Activated T-helper 1 cell treated with Interleukin-2 at 50 U/mL for 16 hours (primary cell): ENCODE data around the gene CARD19.
A peak's percentile ranks its signal among the peaks of the same experiment; 100 is the strongest.

Experiments
- DNase-seq: peaks from one replicate; pipeline ENCODE4 v3.0.0-alpha.2; 2020; ENCODE audit warnings: low read depth

Gene CARD19, protein sequence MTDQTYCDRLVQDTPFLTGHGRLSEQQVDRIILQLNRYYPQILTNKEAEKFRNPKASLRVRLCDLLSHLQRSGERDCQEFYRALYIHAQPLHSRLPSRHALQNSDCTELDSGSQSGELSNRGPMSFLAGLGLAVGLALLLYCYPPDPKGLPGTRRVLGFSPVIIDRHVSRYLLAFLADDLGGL

DNA sequence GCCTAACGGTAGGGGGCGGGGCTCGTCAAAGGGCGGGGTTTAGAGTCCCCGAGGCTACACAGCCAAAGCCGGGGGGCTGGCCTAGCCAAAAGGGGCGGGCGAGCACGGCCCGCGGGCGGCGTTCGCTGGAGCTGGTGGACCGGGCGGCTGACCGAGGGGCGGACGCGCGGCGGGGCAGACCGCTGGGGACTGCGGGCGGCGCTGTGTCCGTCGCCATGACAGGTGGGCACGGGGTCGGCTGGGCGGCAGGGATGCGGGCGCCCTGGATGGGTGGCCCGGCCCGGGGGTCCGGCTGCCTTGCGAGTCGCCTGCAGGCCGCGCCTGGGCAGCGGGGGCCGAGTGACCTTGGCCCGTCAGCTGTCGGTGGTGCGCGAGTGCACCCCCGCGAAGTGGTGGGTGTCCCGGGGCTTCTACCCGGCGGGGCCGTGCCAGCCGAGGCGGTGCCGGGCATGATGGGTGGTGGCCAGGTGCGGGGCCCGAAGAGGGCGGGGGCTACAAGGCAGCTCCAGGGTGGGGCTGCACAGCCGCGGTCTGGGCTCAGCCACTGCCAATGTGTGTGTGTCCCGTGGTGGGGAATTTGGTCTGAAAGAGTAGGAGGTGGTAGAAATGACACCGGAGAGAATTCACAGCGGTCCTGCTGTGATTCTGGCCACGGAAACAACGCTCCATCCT, at the start of gene CARD19:
Gene CARD19 (plus strand): TSS at position 87 of the 672 bp plus-strand sequence. CDS start 129 bp downstream, at position 216.
- peak; percentile 50 for DNase-seq

DNA sequence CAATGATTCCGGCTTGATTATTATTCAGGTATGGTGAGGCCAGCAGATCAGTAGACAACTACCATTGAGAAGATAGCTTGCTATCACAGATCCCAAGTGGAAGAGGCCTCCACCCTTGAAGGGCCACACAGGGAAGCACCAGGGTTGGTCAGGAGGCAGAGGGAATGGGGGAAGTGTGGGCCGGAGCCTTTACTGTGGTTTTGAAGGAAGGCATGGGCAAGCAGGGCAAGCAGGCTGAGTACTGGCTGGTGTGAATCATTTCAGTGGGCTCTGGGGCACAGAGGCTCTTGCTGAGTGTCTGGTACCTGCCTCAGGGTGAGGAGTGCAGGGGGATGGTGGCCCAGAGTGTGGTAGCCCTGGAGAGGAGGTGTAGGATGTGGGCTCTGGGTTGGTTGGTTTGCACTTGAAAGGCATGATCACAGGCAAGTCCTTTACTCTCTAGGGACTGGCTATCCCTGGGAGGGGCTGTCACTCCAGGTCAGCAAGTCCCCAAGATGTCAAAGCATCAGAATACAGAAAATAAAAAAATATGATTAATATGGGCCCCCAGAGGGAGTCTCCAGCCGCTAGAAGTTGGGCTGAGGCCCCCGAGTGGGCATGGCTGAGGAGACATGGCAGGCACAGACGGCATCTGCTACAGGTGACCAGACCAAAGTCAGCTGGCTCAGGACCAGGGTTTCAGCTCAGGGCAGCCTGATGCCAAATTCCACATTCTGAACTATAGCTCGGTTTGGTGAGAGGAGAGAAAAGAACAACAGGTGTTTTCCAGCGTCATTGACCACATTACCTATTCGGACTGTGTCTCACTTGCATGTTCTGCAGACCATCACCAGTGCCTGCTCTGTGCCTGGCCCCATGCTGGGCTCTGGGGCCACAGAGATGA, 47.2 kb upstream of the CARD19 start:
- DNase-seq, result no peak

DNA sequence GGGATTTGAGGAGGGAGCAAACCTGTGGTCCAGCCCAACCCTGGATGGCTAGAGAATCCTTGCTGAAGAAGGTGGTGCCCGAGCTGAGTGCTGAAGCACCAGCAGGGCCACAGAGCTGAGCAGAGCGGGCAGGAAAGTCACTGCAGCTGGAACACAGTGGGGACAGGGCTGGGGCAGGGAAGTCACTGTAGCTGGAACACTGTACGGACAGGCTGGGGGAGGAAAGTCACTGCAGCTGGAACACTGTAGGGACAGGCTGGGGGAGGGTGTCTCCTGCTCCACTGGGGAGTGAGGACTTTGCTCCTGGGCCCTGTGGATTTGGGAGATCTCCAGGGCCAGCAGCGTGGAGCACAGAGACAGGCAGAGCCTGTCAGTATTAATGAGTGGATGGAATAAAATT, 46.5 kb upstream of the CARD19 start:
- no peak for DNase-seq

DNA sequence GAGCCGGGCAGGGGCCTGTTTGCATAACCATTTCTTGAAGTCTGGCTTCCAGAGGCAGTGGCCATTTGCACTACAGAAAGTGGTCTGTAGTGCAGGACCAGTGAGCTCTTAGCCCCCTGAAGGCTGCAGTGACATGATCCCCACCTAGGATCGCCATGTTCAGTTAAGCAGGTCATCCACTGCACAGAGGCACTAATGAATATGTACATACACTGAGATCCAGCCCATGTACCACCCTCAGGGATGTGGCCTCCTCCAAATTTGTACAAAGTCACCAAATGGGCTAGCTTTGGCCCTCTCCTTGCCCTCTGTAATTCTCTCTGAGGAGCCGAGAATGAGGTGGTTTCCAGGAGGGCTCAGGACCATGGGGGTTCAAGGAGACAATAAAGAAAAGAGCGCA, 45.8 kb upstream of the CARD19 start:
- DNase-seq, result no peak

DNA sequence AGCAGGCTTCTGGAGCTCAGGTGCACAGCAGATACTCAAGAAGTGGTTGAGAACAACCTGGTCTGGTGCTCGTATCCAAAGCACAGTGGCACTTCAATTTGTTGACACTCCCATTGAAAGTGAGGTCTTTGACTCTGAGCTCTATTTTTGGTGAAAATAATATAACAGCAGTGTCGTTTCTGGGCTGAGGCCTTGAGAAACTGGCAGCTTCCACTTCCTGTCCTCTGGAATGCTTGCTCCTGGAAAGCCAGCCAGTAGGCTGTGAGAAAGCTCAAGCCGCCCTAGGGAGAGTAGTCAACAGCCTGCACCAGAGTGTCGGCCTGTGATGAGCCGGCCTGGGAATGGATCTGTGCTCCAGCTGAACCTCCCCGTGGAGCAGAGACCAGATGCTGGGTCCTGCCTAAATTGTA, 44.3 kb upstream of the CARD19 start:
- no peak for DNase-seq

DNA sequence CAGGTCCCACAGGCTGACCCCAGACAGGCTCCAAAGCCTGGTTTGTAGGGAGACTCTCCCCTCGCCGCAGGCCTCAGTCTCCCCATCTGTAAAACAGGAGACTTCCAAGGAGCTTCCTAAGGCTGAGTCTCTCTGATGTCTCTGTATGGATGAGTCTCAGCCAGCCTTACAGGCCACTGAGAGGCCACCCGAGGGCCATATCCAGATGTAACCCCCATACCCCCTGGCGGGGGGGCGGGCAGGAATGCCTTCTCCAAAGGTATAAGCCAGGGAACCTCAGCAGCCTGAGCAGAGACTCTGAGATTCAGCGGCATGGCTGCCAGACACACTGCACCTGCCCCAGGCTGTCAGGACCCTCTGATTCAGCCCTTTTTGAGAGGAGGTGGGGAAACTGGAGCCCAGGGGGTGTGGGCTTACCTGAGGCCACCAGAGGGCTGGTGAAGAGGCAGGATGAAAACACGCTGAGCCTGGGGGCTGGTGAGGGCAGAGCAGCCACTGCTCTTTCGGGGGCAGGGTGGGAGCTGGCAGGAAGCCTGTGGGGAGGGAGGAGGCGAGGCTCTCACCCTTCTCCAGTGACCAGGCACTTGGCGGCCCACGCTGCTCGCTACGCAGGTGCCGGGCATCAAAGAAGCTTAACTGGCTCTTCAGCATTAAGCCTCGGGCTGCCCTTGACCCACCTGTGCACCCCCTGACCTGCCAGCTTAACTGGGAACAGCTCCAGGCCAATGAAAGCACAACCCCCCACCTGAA, 43.1 kb upstream of the CARD19 start:
- DNase-seq, result no peak

DNA sequence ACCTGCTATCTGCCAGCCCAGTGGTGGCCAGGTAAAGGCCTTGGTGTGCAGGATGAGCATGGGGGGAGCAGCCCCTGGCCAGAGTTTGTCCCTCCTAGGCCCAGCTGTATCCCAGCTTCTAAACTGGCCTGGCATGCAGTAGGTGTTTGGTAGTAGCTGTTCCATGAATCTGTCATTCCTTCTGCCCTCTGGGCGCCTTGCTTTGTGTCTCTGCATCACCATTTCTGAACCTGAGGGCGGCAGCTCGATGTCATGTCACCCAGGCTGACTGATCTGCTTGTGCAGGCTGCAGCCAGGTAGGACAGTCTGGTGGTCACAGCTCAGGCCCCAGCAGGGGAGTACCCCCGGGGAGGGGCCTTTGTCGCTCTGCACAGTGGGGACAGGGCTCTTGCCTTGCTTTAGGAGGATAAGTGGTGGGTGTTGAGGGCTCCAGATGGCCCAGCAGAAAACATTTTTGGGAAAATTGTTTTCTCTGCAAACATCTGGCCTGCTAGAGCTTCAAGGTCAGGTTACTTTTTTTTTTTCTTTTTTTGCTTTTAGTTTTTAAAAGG, 42.2 kb upstream of the CARD19 start:
- no peak for DNase-seq

DNA sequence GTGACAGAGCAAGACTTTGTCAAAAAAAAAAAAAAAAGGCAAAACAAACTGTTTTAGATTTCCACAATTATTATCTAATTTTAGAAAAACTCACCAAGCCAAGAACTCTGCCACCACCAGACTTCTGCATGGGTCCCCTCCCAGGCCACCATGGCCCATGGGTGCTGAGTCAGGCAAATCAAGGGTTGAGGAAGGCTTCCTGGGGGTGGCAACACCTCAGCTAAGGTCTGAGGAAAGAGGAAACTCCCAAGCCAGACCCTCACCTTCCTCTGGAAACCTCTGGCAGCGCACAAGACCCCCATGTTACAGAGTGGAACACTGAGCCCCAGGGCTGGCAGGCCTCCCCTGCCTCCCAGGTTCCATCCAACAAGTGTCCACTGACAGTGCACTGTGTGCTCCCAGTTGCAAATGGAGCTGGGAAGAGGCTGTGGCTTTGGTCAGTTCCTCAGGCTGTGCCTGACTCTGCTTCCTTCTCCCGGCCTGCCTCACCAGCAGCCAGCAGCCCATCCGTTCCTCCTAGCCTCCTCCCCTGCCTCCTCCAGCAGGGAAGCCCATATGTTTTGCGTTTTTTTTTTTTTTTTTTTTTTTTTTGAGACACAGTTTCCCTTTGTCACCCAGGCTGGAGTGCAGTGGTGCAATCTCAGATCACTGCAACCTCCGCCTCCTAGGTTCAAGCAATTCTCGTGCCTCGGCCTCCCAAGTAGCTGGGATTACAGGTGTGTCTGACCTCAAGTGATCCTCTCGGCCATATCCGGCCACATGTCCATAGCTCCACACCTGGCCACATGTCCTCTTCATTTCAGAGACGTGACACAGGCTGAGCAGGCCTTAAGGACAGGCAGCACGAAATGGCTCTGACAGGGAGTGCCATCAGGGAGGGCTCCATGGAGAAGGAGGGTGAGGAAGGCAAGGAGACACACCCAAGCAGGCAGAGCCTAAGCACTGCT, 41.0 kb upstream of the CARD19 start:
- no peak for DNase-seq

DNA sequence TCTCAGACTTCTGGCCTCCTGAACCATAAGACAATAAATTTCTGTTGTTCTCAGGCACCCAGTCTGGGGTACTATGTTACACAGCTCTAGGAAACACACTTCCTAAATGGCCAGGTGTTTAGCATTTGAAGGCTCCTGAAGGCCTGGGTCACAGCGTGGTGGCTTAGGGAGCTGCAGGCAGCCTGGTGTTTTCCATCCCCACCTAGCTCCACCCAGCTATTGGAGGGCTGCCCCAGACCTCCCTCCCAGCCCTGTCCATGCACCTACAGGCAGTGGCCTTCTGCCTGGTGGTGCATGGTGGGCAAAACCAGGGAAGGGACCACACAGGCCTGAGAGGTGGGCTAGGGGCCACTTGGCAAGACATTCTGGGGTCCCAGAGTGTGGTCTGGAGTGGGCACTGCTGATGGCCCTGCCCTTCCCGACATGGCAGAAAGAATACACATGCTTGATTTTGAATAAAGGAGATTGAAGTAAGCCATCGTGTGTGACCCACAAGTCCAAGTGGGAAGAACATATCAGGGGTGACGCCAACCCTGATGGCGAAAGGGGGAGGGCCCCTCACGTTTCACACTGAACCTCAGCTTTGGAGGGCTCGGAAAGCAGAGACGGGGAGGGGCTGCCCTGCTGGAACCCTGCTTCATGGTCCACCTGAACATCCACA, 38.8 kb upstream of the CARD19 start:
- no peak for DNase-seq

DNA sequence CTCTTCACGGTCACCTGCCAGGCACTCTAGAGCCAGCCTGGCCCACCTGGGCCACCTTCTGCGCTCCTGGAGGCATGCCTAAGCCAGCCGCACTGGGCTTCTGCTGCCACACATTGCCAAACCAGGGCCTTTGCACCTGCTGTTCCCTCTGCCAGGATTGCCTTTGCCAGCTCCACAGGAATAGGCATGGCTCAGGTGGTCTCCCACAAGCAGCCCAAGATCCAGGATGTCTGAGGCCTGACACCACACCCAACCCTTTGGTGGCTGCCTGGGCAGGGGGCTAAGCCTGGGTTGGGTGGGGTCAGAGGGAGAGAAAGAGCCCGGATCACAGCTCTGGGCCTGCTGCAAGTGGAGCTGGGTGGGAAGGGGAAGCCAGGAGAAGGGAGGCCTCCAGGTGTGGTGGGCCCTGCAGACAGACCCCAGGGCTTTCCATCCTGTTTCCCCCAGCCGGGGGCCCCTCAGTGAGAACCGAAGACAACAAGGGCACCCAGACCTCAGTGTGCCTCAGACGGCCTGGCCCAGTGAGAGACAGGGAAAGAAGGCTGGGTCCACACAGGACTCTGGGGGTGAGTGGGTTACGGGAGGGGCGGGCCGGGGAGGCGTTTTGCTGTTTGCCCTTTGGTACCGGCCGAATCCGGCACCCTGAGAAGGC, 38.2 kb upstream of the CARD19 start:
- no peak for DNase-seq

DNA sequence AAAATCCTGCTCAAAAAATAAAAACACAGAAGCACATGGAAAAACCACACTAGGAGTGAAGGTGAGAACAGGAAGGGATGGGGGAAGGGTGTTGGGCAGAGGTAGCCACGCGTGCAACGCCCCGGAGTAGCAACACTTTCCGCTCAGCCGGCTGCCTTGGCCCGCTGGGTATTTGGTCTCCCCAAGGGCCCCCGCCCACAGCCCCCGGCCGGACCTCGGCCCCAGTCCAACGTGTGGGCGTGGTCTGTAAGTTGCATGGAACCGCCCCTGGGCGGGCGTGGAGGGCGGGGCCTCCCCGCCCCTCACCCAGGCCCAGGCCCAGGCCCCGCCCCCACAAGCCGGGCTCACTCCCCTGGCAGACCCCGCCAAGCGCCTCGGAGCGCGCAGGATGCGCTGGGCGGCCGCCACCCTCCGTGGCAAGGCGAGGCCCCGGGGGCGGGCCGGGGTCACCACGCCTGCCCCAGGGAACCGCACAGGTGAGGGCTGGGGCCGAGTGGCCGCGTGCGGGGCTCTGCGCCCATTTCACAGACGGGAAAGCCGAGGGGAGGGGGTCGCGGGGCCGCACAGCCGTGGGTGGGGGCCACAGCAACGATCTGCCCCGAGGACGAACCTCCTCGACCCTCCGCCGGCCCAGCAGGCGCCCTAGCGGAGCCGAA, 37.5 kb upstream of the CARD19 start, which contains the start of gene SUSD3:
Gene SUSD3 (plus strand): TSS at position 347 of the 656 bp plus-strand sequence. CDS start 42 bp downstream, at position 389.
- DNase-seq, result peak; percentile 64

DNA sequence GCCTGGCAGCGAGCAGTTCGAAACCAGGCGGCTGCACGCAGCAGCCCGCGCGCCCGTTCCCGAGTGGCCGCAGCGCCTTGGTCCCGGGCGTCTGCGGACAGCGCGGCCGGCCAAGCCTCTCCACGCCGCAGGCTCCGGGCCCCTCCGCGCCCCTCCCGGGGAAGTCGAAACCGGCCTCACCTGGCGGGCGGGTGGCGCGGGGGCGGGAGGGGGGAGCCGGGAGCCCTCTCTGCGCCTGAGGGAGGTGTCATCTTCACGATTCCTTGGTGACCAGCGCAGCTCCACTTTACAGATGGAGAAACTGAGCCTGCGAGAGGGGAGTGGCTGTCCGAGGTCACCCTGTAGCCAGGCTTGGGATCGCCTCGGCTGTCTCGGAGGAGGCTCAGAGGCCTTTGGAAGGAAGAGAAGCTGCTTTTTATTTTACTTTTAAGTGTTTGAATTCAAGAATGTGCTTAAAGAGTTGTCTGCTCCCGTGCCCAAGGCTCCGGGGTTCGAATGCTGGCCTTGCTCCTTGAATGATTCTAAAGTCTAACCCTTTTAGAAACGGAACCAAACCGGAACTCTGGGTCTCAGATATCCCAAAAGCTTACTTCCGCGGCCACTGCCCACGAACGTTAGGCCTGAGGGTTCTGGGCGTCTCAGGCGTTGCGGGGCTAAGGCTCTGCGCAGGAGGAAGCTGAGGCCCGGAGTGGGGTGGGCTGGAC, 36.9 kb upstream of the CARD19 start:
- DNase-seq, result no peak

DNA sequence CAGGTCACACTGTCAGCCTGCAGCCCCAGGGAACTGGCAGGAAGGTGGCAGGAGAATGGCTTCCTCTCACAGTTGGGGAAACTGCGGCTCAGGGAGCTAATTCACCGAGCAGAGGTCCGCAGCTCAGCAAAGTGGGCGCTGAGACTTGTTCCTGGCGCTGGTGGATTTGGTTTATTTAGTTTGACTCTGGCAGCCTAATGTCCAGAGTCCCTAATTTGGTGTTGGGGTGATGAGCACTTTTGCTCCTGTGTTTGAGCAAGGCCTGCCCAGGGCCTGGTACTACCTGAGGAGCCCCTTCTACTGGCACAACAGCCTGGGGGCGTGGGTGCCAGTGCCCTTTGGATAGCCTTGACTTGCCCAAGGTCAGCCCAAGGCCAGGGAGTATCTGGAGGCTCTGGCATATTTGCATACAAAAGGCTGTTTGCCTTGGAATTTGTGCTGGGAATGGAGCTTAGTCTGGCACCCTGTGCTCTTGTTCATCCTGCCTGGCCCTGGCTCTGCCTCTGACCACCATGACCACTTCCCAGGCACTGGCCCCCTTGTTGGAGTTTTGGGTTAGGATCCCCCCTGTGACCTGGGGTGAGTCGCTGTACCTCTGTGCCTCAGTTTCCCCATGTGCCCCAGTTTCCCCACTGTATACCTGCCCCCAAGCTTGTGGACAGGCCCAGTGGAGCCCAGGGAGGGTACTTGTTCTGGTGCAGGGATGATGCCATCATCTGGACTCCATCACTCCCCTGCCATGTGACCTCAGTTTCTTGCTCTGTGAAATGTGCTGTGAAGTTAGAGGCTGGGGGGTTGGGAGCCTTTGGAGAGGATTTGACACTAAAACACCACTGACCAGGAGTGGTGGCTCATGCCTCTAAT, 36.1 kb upstream of the CARD19 start:
- no peak for DNase-seq

DNA sequence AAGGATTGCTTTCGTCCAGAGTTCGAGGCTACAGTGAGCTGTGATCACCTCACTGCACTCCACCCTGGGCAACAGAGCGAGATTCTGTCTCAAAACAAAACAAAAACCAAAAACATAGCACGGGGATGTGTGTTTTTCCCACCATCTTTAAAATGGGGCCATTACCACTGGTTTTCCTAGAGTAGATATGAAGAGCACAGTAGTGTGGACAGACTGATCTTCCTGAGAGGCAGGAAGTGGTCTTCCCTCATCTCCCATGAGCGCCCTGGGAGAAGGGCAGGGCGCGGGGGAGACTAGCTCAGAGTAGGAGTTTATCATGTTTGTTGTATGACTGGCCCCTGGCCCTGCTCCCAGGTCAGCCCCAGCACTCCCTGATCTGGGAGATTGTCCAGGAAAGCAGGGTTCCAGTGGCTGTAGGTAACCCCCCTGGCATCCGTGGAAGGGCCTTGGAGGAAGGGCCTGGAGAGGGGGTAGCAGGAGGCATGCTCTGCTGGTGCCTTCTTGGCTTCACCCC, 35.2 kb upstream of the CARD19 start:
- DNase-seq, result no peak

DNA sequence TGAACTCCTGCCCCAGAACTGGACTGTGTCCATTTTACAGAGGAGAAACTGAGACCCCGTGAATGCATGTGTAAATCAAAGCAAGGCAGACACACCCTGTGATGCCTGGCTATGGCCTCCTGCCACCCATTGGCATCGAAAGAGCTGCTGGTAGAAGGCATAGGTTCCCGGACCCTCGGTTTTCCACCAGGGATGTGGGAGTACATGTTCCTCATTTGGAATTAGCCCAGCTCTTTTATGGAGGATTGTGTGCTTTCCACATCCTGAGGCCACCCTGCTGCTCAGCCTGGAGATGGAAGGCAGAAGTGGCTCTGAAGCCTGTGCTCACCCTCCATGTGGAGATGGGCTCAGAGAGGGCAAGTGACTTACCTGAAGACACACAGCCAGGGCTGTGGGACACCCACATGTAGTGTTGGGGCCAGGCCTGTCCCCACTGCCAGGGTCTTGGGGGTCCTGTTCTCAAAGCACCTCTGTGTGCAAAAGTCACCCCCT, 34.7 kb upstream of the CARD19 start:
- no peak for DNase-seq

DNA sequence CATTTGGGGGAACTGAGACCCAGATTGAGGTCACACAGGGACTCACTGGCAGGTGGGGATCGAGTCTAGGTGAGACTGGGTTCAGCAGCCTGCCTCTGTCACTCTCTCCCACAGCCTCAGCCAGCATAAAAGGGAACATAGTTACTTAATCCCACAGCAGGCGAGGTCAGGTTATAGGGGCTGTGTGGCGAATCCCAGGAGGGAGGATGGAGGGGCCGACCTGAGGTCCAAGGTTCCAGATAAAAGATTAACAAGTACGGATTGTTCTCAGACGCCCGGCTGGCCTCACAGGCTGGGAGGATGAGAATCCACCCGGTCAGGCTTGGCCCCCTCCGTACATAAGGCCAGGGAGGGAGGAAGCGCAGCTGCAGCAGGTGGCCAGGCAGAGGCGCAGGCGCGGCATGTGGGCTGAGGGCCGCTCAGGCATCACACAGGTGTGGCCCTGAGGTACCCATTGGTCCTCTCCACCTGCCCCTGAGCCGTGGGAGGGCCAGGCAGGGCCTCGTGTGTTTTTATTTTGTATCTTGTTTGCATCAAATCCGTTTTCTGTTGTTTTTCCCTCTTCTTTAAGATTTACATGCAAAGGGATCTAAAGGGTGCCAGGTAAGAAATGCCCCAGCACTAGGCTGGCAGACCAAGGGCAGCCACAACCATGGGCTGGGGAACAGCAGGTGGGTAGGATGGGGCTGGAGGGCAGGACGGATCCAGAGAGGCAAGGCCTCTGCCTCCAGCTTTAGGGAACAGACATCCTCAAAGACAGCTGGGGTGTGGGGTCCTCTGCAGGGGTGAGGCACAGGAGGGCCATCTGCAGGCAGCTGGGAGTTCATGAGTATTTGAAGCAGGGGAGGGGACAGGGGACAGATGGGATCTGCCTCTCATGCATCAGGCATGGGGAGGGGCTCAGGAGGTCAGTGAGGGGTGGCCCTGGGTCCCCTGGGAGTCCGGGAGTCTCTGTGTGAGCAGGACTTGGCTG, 33.9 kb upstream of the CARD19 start:
- no peak for DNase-seq
